ENCODE measurements around the gene CEP170B.
A peak's percentile ranks its signal among the peaks of the same experiment; 100 is the strongest.

Gene CEP170B

DNA sequence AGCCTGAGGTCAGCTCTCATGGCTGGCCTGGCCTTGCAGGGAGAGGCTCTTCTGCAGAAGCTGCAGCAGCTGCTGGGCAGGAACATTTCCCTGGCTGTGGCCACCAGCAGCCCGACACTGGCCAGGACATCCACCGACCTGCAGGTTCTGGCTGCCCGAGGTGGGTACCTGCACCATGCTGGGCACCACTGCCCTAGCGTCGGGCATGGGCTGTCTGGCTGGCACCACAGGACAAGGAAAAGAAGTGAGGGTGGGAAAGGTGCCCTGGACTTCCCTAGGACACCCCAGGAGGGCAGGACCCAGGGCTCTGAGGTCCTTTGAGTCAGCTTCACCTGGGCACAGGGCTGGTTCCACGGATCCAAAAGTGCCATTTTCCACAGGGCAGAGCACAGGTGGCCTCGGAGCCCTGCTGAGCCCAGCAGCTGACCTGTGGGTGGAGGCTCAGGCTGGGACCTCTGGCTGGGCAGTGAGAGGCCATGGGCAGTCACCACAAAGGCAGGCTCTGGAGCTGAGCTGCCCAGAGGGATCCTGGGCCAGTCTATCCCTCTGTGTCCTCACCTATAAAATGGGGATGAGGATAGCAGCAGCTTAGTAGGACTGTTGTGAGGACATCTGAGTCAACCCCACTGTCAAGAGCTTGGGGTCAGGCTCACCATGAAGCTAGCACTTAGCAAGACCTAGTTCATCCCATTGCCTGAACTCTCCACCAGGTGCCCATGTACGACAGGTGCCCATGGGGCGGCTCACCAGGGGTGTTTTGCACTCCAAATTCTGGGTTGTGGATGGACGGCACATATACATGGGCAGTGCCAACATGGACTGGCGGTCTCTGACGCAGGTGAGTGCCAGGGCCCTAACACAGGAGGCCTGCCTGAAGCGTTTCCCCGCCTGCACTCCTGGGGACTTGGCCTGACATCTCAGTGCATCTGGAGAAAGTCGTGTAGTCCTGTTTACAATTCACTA, 64.5 kb downstream of the CEP170B start:
- no peak for DNase-seq (ENCODE audit: low read depth in 2 of 2, low spot score in 1 of 2)

DNA sequence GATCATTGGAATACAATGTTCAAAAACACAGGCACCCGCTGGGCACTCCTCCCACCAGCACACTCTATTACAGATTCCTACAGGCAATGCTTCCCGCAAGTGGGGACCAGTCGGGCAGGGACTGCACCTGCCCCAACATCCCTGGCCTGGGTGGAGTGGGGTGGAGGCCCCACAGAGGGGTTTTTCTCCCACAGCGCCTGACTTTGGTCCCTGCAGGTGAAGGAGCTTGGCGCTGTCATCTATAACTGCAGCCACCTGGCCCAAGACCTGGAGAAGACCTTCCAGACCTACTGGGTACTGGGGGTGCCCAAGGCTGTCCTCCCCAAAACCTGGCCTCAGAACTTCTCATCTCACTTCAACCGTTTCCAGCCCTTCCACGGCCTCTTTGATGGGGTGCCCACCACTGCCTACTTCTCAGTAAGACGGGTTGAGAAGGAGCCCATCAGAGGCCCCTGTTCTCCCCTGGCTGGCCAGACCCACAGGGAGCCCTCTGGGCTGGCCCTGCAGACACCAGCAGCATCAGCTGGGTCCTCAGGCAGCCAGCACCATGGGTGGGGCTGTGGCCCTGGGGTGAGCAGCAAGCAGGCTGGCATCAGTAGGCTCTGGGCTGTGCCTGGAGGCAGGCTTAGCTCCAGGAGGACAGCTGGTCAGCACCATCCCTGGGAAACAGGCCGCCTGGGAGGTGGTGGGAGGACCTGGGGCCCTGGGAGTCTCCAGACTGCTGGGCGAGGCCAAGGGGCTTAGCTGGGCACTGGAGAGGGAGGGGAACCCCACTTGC, 65.6 kb downstream of the CEP170B start:
- no peak for DNase-seq (ENCODE audit: low read depth in 2 of 2, low spot score in 1 of 2)

DNA sequence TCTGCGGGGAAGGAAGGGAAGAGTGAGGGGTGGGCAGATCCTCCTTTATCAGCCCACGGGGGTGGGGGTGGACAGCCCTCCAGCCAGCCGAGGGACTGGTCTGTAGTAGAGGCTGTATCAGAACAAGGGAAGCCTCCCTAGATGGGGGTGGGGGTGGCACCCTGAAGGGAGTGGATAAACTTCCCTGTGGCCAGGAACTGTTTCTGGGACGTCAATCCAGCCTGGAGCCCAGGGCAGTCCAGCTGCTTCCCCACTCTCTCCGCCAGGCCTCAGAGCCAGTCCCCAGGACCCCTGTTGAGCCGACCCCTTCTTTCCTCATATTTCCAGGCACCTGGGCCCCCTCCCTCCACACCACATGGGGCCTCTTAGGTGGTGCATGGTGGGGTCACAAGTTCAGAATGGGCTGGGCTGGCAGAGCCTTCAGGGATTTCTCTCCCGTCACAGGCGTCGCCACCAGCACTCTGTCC, 66.3 kb downstream of the CEP170B start:
- DNase-seq (ENCODE audit: low read depth in 2 of 2, low spot score in 1 of 2) = no peak

DNA sequence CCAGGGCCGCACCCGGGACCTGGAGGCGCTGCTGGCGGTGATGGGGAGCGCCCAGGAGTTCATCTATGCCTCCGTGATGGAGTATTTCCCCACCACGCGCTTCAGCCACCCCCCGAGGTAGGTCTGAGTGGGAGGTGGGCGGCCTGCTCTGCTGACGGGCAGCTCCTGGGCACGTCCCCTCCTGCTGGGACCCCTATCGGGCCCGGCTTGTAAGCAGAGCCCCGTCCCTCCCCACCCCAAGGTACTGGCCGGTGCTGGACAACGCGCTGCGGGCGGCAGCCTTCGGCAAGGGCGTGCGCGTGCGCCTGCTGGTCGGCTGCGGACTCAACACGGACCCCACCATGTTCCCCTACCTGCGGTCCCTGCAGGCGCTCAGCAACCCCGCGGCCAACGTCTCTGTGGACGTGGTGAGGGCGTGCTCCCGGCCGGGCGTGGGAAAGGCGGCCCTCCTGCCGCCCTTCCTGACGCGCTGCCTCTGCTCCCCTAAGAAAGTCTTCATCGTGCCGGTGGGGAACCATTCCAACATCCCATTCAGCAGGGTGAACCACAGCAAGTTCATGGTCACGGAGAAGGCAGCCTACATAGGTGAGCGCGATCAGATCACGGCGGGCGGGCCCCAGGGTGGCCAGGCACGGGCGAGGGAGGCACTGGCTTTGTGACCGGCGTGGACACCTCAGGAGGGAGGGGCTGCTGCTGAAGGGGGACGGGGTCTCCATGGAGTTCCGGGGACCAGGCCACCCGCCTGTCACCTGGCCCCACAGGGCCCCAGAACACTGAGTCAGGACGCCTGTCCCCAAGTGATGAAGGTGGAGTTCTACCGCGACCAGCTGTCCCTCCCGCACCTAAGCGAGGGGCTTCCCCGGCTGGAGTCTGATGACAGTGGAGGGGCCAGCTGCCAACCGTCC, 67.0 kb downstream of the CEP170B start:
- no peak for DNase-seq (ENCODE audit: low read depth in 2 of 2, low spot score in 1 of 2)

DNA sequence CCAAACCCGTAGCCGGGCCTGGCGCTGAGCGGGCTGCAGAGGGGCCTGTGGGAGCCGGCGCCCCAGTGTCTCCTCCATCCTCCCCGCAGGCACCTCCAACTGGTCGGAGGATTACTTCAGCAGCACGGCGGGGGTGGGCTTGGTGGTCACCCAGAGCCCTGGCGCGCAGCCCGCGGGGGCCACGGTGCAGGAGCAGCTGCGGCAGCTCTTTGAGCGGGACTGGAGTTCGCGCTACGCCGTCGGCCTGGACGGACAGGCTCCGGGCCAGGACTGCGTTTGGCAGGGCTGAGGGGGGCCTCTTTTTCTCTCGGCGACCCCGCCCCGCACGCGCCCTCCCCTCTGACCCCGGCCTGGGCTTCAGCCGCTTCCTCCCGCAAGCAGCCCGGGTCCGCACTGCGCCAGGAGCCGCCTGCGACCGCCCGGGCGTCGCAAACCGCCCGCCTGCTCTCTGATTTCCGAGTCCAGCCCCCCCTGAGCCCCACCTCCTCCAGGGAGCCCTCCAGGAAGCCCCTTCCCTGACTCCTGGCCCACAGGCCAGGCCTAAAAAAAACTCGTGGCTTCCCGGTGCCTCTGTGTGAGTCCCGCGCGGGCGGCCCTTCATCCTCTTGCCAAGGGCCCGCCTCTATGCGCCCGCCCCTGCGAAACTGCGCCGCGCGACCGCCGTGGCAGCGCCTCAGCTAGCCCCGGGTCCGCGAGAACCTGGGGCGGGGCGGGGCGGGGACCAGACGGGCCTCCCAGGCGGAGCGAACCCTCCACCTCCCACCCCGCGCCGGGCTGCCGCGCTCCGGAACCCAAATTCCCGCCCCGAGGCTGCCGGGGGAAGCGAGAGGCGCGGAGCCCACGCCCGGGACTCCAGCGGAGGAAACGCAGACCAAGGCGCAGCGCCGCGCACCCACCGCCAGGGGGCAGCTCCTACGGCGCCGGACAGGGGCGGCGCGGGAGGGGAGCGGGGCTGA, 67.9 kb downstream of the CEP170B start:
- peak; percentile 67 for DNase-seq (ENCODE audit: low read depth in 2 of 2, low spot score in 1 of 2)

DNA sequence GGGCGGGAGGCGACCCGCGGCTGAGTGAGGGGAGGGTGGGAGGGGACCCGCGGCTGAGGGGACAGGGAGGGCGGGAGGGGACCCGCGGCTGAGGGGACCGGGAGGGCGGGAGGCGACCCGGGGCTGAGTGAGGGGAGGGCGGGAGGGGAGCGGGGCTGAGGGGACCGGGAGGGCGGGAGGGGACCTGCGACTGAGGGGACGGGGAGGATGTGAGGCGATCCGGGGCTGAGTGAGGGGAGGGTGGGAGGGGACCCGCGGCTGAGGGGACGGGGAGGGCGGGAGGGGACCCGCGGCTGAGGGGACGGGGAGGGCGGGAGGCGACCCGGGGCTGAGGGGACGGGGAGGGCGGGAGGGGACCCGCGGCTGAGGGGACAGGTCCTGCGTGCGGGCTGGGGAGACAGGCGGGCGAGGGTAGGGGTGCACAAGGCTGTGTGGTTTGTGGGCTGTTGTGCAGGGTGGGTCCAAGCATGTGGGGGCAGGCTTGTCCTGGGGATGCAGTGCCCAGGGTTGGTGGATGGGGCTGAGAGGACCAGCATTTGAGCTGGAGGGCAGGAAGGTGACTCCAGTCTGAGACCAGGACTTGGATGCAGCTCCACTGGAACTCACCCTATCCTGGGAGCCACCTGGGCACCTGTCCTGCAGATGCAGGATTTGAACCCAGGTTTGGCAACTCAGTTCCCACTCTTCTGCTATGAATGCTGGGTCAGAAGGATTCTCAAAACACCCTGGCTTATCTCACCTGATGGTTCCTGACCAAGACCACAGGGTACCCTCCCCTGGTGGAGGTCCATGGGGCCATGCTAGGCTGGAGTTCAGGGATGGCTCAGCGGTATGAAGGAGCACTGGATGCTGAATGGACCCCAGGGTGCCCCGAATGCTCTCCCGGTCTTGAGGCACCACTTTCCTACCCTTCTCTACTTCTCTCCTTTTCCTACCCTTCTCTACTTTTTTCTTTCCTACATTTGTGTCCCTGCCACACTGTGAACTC, 69.0 kb downstream of the CEP170B start:
- no peak for DNase-seq (ENCODE audit: low read depth in 2 of 2, low spot score in 1 of 2)

DNA sequence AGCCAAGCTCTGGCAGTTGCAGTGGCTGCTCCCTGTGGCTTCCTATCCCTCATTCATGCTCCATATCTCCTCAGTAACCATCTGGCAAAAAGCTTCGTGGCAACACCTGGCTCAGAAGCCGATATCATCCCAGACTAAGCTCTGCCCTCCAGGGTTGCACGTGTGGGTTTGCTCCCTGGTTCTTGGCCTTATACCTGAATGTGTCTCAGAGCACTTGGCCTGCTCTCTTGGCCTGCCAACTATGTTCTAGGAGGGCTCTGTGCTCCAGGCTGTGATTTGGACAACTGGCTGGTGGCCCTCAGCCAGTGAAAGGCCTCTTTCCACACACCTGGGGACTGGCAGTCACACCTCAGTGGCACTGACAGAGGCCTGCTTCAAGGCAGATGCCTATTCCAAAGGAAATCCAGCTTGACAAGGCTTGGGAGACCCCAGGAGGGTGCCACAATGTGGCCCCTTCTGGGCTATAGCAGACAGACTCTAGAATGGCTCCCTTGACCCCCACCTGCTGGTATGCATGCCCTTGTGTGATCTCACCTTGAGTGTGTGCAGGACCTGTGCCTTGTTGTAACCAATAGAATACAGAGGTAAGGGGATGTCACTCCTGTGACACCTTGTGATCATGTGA, 70.1 kb downstream of the CEP170B start:
- no peak for DNase-seq (ENCODE audit: low read depth in 2 of 2, low spot score in 1 of 2)

- DNase-seq (ENCODE audit: low read depth in 2 of 2, low spot score in 1 of 2) = no peak
Measured at GRCh38 chr14:104935955-104936354, 70.9 kb downstream of the CEP170B start.

GRCh38 chr14:104936361-104937155, 71.5 kb downstream of the CEP170B start:
- no peak for DNase-seq (ENCODE audit: low read depth in 2 of 2, low spot score in 1 of 2)

GRCh38 chr14:104937161-104937560, 72.1 kb downstream of the CEP170B start:
- DNase-seq (ENCODE audit: low read depth in 2 of 2, low spot score in 1 of 2) = no peak

DNA sequence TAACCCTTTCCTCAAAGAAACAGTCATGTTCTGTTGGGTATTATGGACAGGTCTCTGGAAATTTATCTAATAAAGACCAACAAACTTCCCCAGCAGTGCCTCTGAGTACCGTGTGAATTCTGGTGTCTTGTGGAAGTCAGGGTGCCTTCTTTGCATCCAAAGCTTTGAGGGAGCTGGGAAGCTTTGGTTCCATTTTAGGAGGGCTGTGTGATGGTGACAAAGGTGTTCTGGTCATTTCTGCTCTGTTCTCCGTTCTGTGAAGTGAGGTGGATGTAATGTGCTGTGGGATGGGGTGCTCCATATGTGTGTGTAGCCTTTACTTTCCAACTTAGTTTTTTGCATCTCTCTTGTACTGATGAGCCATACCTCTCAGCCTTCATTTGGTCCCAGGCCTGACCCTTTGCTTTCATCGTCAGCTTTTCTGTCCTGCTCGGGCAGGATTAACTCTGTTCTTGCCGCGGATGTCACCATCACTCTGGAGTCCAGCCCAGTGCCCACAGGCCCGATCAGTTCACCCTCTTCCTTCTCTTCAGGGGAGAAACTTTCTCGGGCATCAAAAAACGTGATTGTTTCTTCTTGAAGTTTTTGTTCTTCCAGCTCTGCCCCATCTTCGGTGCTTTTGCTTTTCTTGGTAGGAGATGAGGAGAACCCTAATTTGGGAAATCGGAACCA, 72.8 kb downstream of the CEP170B start:
- no peak for DNase-seq (ENCODE audit: low read depth in 2 of 2, low spot score in 1 of 2)

- DNase-seq (ENCODE audit: low read depth in 2 of 2, low spot score in 1 of 2) = no peak
Measured at GRCh38 chr14:104938436-104938835, 73.4 kb downstream of the CEP170B start.

DNA sequence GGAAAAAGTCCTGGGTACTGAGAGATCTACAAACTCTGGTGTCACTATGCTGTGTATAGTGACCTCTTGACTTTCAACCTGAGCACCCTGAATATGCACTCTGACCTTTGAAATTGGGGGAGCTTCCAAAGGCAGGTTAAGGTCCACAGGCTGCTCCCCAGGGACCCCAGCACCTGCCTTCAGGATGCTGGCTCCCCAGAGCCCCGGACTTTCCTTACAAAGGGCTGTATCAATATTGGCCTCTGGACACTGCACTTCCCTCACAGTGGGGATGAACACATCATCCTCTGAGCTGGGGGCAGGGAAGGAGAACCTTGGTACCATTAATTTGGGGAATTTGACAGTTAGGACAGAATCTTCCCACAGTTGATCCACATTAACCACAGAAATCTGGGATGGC, 73.9 kb downstream of the CEP170B start:
- no peak for DNase-seq (ENCODE audit: low read depth in 2 of 2, low spot score in 1 of 2)

GRCh38 chr14:104939666-104940410, 74.8 kb downstream of the CEP170B start:
- DNase-seq (ENCODE audit: low read depth in 2 of 2, low spot score in 1 of 2) = no peak

DNA sequence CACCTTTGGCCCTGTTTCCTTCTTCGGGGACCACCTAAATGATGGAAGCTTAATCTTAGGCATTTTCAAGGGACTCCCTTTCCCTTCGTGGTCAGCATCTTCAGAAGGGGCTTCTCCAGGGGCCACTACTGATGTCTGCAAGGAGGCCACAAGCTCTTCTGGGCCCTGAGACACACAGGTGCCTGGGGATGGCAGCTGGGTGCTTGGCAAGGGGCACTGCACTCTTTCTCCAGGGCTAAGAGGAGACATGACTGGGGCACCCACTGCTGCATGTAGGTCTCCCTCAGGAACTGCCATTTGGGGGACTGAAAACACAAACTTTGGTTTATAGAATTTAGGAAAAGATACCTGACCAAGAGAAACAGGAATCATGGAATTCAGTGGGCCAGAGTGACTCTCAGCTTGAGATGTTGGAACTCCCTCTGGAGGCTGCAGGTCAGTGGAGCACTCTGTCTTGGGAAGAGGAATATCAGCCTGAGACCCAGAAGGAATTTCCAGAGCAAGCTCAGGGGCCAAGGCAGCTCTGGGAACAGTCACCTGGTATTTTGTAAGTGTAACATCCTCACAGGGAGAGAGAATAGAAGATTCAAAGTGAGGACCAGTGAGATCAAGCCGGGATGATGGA, 75.6 kb downstream of the CEP170B start:
- no peak for DNase-seq (ENCODE audit: low read depth in 2 of 2, low spot score in 1 of 2)

Data from stimulated activated CD8-positive, alpha-beta memory T cell treated with anti-CD3 and anti-CD28 coated beads, Interleukin-4, amount 100 ng/mL, for 4 hours (primary cell).